HEK293 (cell line): ENCODE results near the gene CFAP65.

Experiments used
- CTCF ChIA-PET: fragments of 350-600 bp; formaldehyde crosslinking; extraction: SDS; loops from one replicate; lab custom pipeline; 2021; ENCODE audit warnings: antibody characterized with exemption; lab: Yijun Ruan, JAX
- POLR2A ChIA-PET: fragments of 300-600 bp; formaldehyde crosslinking; extraction: SDS; loops from one replicate; lab custom pipeline; 2020; ENCODE audit warnings: antibody characterized with exemption, inconsistent platforms; lab: Yijun Ruan, JAX
- H3K27ac ChIP-seq: fragments of 200-500 bp; sonication (Bioruptor generic); 2 replicates; pipeline ENCODE4 v1.5.1; 2014; ENCODE audit warnings: low read depth, low read length, control low read depth, inconsistent platforms; ENCODE audit errors: extremely low read depth
- H3K36me3 ChIP-seq, 2 experiments: fragments of 200-500 bp in 1 of 2; sonication (Bioruptor generic) in 1 of 2; 1 replicate in 1 of 2; 2 replicates in 1 of 2; pipeline ENCODE4 v1.5.1; 2014 to 2017; ENCODE audit warnings: inconsistent platforms in 2 of 2, low read length in 2 of 2; ENCODE audit not compliant: control insufficient read depth in 2 of 2, insufficient read depth in 1 of 2
- H3K4me1 ChIP-seq: fragments of 200-500 bp; sonication (Bioruptor generic); 2 replicates; pipeline ENCODE4 v1.5.1; 2014; ENCODE audit warnings: mild to moderate bottlenecking, low read length, inconsistent platforms; ENCODE audit not compliant: control insufficient read depth, insufficient read depth
- H3K4me3 ChIP-seq: 2 replicates; pipeline ENCODE4 v1.5.1; 2011; ENCODE audit warnings: low read depth, mild to moderate bottlenecking, control low read depth, low read length, moderate library complexity
- H3K9me3 ChIP-seq: fragments of 200-500 bp; sonication (Bioruptor generic); 2 replicates; pipeline ENCODE4 v1.5.1; 2014; ENCODE audit warnings: low read depth, low read length, inconsistent platforms; ENCODE audit not compliant: control insufficient read depth, insufficient read depth
- BCL6B ChIP-seq: fragments of 450-650 bp; formaldehyde crosslinking; IDR thresholded peaks from 2 replicates; pipeline ENCODE4 v1.5.1; 2017; ENCODE audit warnings: missing biosample characterization, missing genetic modification characterization
- CTCF ChIP-seq: fragments of 450-650 bp; formaldehyde crosslinking; IDR thresholded peaks from 2 replicates; pipeline ENCODE4 v1.5.1; 2016; ENCODE audit warnings: missing biosample characterization, missing genetic modification characterization
- KLF16 ChIP-seq: fragments of 450-650 bp; formaldehyde crosslinking; IDR thresholded peaks from 2 replicates; pipeline ENCODE4 v1.5.1; 2017; ENCODE audit warnings: missing biosample characterization, missing genetic modification characterization
- MZF1 ChIP-seq: fragments of 450-650 bp; formaldehyde crosslinking; IDR thresholded peaks from 2 replicates; pipeline ENCODE4 v1.5.1; 2017; ENCODE audit warnings: missing biosample characterization, missing genetic modification characterization, borderline replicate concordance
- OSR2 ChIP-seq: fragments of 450-650 bp; formaldehyde crosslinking; IDR thresholded peaks from 2 replicates; pipeline ENCODE4 v1.5.1; 2016; ENCODE audit warnings: missing biosample characterization, missing genetic modification characterization
- SCRT1 ChIP-seq: fragments of 450-650 bp; formaldehyde crosslinking; IDR thresholded peaks from 2 replicates; pipeline ENCODE4 v1.5.1; 2016; ENCODE audit warnings: missing biosample characterization, missing genetic modification characterization, borderline replicate concordance
- SCRT2 ChIP-seq: fragments of 450-650 bp; formaldehyde crosslinking; IDR thresholded peaks from 2 replicates; pipeline ENCODE4 v1.5.1; 2016; ENCODE audit warnings: missing biosample characterization, missing genetic modification characterization
- SP3 ChIP-seq: fragments of 450-650 bp; formaldehyde crosslinking; IDR thresholded peaks from 2 replicates; pipeline ENCODE4 v1.5.1; 2016; ENCODE audit warnings: missing biosample characterization, missing genetic modification characterization
- YY1 ChIP-seq: fragments of 450-650 bp; formaldehyde crosslinking; IDR thresholded peaks from 2 replicates; pipeline ENCODE4 v1.5.1; 2018; ENCODE audit warnings: missing biosample characterization, missing genetic modification characterization
- ZBTB1 ChIP-seq: fragments of 450-650 bp; formaldehyde crosslinking; IDR thresholded peaks from 2 replicates; pipeline ENCODE4 v1.5.1; 2016; ENCODE audit warnings: missing biosample characterization, missing genetic modification characterization
- ZNF155 ChIP-seq: fragments of 450-650 bp; formaldehyde crosslinking; IDR thresholded peaks from 2 replicates; pipeline ENCODE4 v1.5.1; 2016; ENCODE audit warnings: missing biosample characterization, missing genetic modification characterization
- ZNF16 ChIP-seq: fragments of 450-650 bp; formaldehyde crosslinking; IDR thresholded peaks from 2 replicates; pipeline ENCODE4 v1.5.1; 2016; ENCODE audit warnings: low read depth, missing biosample characterization, missing genetic modification characterization
- ZNF2 ChIP-seq: fragments of 450-650 bp; formaldehyde crosslinking; IDR thresholded peaks from 2 replicates; pipeline ENCODE4 v1.5.1; 2016; ENCODE audit warnings: missing biosample characterization, missing genetic modification characterization
- ZNF391 ChIP-seq: fragments of 450-650 bp; formaldehyde crosslinking; IDR thresholded peaks from 2 replicates; pipeline ENCODE4 v1.5.1; 2016; ENCODE audit warnings: low read depth, missing biosample characterization, missing genetic modification characterization, borderline replicate concordance
- ZNF521 ChIP-seq: fragments of 450-650 bp; formaldehyde crosslinking; IDR thresholded peaks from 2 replicates; pipeline ENCODE4 v1.5.1; 2017; ENCODE audit warnings: missing biosample characterization, mild to moderate bottlenecking, missing genetic modification characterization
- ZNF600 ChIP-seq: fragments of 450-650 bp; formaldehyde crosslinking; IDR thresholded peaks from 2 replicates; pipeline ENCODE4 v1.5.1; 2016; ENCODE audit warnings: missing biosample characterization, missing genetic modification characterization
- ZNF610 ChIP-seq: fragments of 450-650 bp; formaldehyde crosslinking; IDR thresholded peaks from 2 replicates; pipeline ENCODE4 v1.5.1; 2016; ENCODE audit warnings: missing biosample characterization, missing genetic modification characterization, borderline replicate concordance
- ZNF626 ChIP-seq: fragments of 450-650 bp; sonication (Bioruptor Pico); formaldehyde crosslinking; IDR thresholded peaks from 2 replicates; pipeline ENCODE4 v1.5.1; 2018; ENCODE audit warnings: missing biosample characterization, missing genetic modification characterization, inconsistent platforms
- ZNF654 ChIP-seq: fragments of 450-650 bp; formaldehyde crosslinking; IDR thresholded peaks from 2 replicates; pipeline ENCODE4 v1.5.1; 2016; ENCODE audit warnings: low read depth, missing biosample characterization, missing genetic modification characterization
- ZNF658 ChIP-seq: fragments of 450-650 bp; formaldehyde crosslinking; IDR thresholded peaks from 2 replicates; pipeline ENCODE4; 2016; ENCODE audit warnings: missing biosample characterization, missing genetic modification characterization
- TF ChIP-seq, protein P1 (sequence below): fragments of 450-650 bp; IDR thresholded peaks from 2 replicates; pipeline ENCODE4 v1.5.1; 2018; ENCODE audit warnings: missing biosample characterization, missing genetic modification characterization
- TF ChIP-seq, protein P2 (sequence below): IDR thresholded peaks from 2 replicates; pipeline ENCODE4 v1.6.1; 2011; ENCODE audit warnings: mild to moderate bottlenecking, low read depth, low read length, borderline replicate concordance

The CFAP65 gene

GRCh38 chr2:219010162-219010756, 31.1 kb downstream of the CFAP65 start:
- H3K27ac ChIP-seq = no peak overlapping the region
- H3K9me3 ChIP-seq = no peaks in the 10 kb centered on the region
- ChIA-PET CTCF (interaction anchor here (0.6 to 3.3 kb wide), 16 partner anchors 8 to 602 kb away, joined by 3 to 17 read pairs (median 4); no protein-coding TSS in a partner anchor), POLR2A (no interaction called here)
- TF ChIP-seq ZNF521 (tag by site-specific recombination) = no peak
- TF ChIP-seq, protein P1, sequence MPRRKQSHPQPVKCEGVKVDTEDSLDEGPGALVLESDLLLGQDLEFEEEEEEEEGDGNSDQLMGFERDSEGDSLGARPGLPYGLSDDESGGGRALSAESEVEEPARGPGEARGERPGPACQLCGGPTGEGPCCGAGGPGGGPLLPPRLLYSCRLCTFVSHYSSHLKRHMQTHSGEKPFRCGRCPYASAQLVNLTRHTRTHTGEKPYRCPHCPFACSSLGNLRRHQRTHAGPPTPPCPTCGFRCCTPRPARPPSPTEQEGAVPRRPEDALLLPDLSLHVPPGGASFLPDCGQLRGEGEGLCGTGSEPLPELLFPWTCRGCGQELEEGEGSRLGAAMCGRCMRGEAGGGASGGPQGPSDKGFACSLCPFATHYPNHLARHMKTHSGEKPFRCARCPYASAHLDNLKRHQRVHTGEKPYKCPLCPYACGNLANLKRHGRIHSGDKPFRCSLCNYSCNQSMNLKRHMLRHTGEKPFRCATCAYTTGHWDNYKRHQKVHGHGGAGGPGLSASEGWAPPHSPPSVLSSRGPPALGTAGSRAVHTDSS (tag by site-specific recombination) = no peak
- TF ChIP-seq ZNF391 (tag by site-specific recombination) = no peak
- TF ChIP-seq, protein P2, sequence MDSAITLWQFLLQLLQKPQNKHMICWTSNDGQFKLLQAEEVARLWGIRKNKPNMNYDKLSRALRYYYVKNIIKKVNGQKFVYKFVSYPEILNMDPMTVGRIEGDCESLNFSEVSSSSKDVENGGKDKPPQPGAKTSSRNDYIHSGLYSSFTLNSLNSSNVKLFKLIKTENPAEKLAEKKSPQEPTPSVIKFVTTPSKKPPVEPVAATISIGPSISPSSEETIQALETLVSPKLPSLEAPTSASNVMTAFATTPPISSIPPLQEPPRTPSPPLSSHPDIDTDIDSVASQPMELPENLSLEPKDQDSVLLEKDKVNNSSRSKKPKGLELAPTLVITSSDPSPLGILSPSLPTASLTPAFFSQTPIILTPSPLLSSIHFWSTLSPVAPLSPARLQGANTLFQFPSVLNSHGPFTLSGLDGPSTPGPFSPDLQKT = no peak
- TF ChIP-seq CTCF (tag by site-specific recombination) = peak; percentile 79
- no peak for TF ChIP-seq KLF16 (tag by site-specific recombination)
- TF ChIP-seq ZNF16 (tag by site-specific recombination) = no peak
- TF ChIP-seq BCL6B (tag by site-specific recombination) = no peak
- no peak for TF ChIP-seq SP3 (tag by site-specific recombination)
- no peak for TF ChIP-seq OSR2 (tag by site-specific recombination)
- no peak for TF ChIP-seq ZNF626 (tag by site-specific recombination)
- no peak for TF ChIP-seq MZF1 (tag by site-specific recombination)
- TF ChIP-seq ZNF155 = no peak
- TF ChIP-seq ZNF654 (tag by site-specific recombination) = peak; percentile 53
- no peak for TF ChIP-seq YY1
- no peak for TF ChIP-seq ZBTB1 (tag by site-specific recombination)
- TF ChIP-seq ZNF610 = no peak
- 0 out of 2 replicates have a peak, but pooled peaks have one; percentile 11 for TF ChIP-seq ZNF600
- no peaks in the 10 kb centered on the region for H3K4me1 ChIP-seq
- no peak overlapping the region for H3K4me3 ChIP-seq
- H3K36me3 ChIP-seq = no peaks in the 10 kb centered on the region

- H3K36me3 ChIP-seq = no peaks in the 10 kb centered on the region
- no peak overlapping the region for H3K4me3 ChIP-seq
- H3K4me1 ChIP-seq = no peaks in the 10 kb centered on the region
- no peak overlapping the region for H3K27ac ChIP-seq
- ChIA-PET CTCF (interaction anchor here (0.9 to 2.5 kb wide), 3 partner anchors 14 to 32 kb away, joined by 3 to 13 read pairs (median 3); no protein-coding TSS in a partner anchor), POLR2A (no interaction called here)
- TF ChIP-seq SCRT2 = peak; percentile 86
- no peak for TF ChIP-seq ZNF658 (tag by site-specific recombination)
- TF ChIP-seq ZNF2 (tag by site-specific recombination) = no peak
- TF ChIP-seq SCRT1 (tag by site-specific recombination) = peak; percentile 82
- no peaks in the 10 kb centered on the region for H3K9me3 ChIP-seq
Measured at GRCh38 chr2:219009294-219009693, 32.0 kb downstream of the CFAP65 start.
